ENCODE results near the gene WDR27.
A peak's percentile ranks its signal among the peaks of the same experiment; 100 is the strongest.
"Not testable (repeated sequence)": the region's sequence is repeated elsewhere in the genome, so short reads cannot be mapped to it uniquely, and the experiment has no call there.

Gene WDR27

DNA sequence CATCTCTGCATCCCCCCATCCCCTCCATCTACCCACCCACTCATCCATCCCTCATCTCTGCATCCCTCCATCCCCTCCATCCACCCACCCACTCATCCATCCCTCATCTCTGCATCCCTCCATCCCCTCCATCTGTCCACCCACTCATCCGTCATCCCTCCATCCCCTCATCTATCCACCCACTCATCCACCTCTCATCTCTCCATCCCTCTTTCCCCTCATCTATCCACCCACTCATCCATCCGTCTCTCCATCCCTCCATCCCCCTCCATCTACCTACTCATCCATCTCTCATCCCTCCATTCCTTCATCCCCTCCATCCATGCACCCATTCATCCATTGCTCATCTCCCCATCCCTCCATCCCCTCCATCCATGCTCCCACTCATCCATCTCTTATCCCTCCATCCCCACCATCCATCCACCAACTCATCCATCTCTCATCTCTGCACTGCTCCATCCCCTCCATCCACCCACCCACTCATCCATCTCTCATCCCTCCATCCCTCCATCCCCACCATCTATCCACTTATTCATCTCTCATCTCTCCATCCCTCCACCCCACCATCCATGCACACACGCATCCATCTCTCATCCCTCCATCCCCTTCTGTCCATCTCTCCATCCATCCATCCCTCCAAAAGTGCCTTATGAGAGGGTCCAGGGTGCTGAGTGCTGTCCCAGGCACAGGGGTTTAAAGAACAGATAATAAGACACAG lies 51.4 kb downstream of the WDR27 start:
- H3K4me3 ChIP-seq (ENCODE audit: low read length) = no peak overlapping the region
- DNase-seq (ENCODE audit: low read depth) = no peak
- TF ChIP-seq, protein P1, sequence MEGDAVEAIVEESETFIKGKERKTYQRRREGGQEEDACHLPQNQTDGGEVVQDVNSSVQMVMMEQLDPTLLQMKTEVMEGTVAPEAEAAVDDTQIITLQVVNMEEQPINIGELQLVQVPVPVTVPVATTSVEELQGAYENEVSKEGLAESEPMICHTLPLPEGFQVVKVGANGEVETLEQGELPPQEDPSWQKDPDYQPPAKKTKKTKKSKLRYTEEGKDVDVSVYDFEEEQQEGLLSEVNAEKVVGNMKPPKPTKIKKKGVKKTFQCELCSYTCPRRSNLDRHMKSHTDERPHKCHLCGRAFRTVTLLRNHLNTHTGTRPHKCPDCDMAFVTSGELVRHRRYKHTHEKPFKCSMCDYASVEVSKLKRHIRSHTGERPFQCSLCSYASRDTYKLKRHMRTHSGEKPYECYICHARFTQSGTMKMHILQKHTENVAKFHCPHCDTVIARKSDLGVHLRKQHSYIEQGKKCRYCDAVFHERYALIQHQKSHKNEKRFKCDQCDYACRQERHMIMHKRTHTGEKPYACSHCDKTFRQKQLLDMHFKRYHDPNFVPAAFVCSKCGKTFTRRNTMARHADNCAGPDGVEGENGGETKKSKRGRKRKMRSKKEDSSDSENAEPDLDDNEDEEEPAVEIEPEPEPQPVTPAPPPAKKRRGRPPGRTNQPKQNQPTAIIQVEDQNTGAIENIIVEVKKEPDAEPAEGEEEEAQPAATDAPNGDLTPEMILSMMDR (conservative IDR thresholded peaks at IDR 0.05; ENCODE audit: low read length) = no peak

DNA sequence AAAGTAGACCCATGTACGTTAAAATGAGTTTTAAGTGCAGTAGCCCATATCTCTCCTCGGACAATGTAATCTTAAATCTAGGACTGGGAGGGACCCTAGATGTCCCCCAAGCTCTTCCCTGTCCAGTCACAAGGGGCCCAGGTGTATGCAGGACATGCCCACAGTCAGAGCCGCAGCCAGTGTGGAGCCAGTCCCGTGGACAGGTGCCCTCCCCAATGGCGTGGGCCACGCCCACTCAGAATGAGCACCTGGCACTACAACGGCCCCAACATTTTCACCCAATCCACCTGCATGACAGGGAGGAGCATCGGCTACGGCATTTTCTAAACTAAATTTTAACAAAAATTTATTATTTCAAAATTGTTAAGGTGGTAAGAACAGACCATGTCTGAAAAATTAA lies 53.2 kb downstream of the WDR27 start:
- TF ChIP-seq, protein P1 (conservative IDR thresholded peaks at IDR 0.05; ENCODE audit: low read length) = no peak
- no peak for DNase-seq (ENCODE audit: low read depth)
- no peak overlapping the region for H3K4me3 ChIP-seq (ENCODE audit: low read length)

DNA sequence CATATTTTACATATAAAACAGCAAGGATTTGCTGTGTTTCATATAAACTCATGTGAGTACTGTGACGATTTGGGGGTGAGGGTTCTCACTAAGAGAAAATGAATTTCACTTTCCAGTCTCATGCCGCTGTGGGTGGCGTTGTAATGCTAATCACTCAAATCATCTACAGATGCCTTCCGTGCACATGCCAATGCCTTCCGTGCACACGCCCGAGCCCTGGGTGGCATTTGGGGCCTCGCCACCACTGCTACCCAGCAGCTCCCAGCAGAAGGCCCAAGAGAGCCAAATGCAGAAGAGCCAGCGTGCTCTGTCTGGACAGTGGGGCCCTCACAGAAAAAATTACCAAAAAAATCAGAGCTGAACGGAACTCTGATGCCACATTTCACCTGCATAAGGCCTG lies 53.7 kb downstream of the WDR27 start:
- peak; percentile 3 for DNase-seq (ENCODE audit: low read depth)
- H3K4me3 ChIP-seq (ENCODE audit: low read length) = no peak overlapping the region
- TF ChIP-seq, protein P1 (conservative IDR thresholded peaks at IDR 0.05; ENCODE audit: low read length) = no peak

DNA sequence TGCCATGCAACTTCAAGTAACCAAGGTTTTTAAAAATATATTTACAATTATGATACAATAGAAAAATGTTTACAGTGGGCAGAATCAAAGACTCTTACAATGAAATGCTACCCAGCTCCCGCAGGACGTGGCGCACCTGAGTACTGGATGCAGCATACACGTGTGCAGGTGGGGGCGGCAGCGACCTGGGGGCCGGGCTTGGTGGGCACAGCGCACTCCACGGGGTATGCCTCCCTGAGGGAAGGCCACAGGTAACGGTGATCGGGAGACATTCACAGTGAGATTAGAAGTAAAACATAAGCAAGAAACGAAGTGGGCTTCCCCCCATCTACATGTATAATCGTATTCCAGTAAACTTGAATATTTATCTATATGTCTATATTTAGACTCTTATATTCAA lies 54.2 kb downstream of the WDR27 start:
- no peak for DNase-seq (ENCODE audit: low read depth)
- TF ChIP-seq, protein P1 (conservative IDR thresholded peaks at IDR 0.05; ENCODE audit: low read length) = no peak
- no peak overlapping the region for H3K4me3 ChIP-seq (ENCODE audit: low read length)

DNA sequence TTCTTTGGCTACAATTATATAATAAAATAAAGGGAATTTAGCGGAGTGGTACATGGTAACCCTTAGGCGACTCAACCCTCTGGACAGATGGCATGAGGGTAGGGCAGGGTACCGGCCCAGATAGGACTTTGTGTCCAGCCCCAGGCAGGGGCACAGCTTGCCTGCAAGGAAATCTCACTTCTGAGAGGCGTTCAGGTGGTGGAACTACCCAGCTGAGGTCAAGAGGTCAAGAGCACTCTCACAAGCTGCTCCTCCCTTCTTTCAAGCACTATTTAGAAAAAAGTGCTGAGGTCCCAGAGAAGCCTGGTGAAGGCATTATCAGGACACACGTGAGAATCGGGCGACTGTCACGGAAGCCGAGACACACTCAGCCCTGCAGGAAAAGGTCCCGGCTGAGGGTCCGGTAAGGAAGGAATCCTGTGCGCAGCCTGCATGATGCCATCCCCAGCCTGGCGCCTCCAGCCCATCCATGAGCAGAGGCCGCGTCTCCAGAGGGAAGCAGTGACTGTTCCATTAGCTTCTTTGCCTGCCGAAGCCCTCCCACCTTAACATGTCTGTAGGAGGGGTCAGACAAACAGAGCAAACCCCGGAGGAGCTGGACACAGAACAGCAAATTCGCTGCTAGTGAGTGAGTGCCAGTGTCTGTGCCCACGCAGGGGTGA lies 54.8 kb downstream of the WDR27 start:
- no peak for DNase-seq (ENCODE audit: low read depth)
- TF ChIP-seq, protein P1 (conservative IDR thresholded peaks at IDR 0.05; ENCODE audit: low read length) = no peak
- H3K4me3 ChIP-seq (ENCODE audit: low read length) = no peak overlapping the region

DNA sequence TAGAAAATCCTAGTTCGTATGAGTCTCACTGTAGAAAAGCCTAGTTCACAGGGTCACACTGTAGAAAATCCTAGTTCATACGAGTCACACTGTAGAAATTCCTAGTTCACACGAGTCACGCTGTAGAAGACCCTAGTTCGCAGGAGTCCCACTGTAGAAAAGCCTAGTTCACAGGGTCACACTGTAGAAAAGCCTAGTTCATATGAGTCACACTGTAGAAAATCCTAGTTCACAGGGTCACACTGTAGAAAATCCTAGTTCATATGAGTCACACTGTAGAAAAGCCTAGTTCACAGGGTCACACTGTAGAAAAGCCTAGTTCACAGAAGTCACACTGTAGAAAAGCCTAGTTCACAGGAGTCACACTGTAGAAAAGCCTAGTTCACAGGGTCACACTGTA lies 56.4 kb downstream of the WDR27 start:
- not testable (repeated sequence) for H3K4me3 ChIP-seq (ENCODE audit: low read length); DNase-seq (ENCODE audit: low read depth)

DNA sequence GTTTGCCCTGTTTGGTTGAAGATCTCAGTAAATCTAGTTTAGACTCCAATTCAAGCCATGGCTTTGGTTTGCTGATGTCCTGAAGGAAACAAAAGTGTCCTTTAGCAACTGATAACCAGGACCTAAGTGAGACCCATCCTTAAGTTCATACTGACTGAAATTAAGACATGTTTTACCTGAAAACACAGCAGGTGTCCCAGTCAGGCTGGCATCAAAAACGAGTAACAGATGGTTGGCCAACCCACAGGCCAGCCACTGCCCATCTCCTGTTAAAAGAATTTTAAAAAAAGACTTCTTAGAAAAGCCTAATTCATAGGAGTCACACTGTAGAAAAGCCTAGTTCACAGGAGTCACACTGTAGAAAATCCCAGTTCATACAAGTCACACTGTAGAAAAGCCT lies 58.3 kb downstream of the WDR27 start:
- no peak for DNase-seq (ENCODE audit: low read depth)
- TF ChIP-seq, protein P1 (conservative IDR thresholded peaks at IDR 0.05; ENCODE audit: low read length) = no peak

More for the DNA sequence above, 58.3 kb downstream of the WDR27 start:
- no peak overlapping the region for H3K4me3 ChIP-seq (ENCODE audit: low read length)

Data from AG10803 (cell line).